ENCODE measurements around the gene ZFAND3.
A peak's percentile ranks its signal among the peaks of the same experiment; 100 is the strongest.

Gene ZFAND3

DNA sequence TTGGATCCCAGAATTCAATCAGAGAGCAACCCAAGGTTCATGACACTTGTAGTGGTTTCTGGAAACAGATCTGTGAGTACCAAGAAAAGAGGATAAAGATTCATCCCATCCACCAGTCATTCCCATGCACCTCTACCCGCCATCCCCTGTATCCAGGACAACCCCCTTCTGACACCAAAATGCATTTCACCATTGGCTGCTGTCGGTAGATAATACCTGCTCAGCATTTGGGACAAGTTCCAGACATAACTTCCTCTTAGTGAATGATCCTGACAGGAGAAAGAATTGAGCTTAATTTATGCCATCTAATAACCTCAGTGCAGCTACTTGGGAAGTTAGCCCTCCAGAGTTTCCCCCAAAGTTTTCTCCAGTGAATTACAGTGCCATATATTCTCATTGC is 329.1 kb downstream of the ZFAND3 start:
- no peak overlapping the region for H3K4me3 ChIP-seq (ENCODE audit: control insufficient read depth, low read depth, low read length)
- no peak for TF ChIP-seq CTCF (conservative IDR thresholded peaks at IDR 0.05; ENCODE audit: control insufficient read depth, insufficient read depth, low read depth, low read length)
- DNase-seq (ENCODE audit: low read depth) = no peak

GRCh38 chr6:38149531-38149930 is 330.0 kb downstream of the ZFAND3 start:
- peak; percentile 45 for DNase-seq (ENCODE audit: low read depth)
- TF ChIP-seq CTCF (conservative IDR thresholded peaks at IDR 0.05; ENCODE audit: control insufficient read depth, insufficient read depth, low read depth, low read length) = no peak

GRCh38 chr6:38150021-38150420 is 330.5 kb downstream of the ZFAND3 start:
- DNase-seq (ENCODE audit: low read depth) = no peak
- no peak overlapping the region for H3K4me3 ChIP-seq (ENCODE audit: control insufficient read depth, low read depth, low read length)
- no peak for TF ChIP-seq CTCF (conservative IDR thresholded peaks at IDR 0.05; ENCODE audit: control insufficient read depth, insufficient read depth, low read depth, low read length)

More at GRCh38 chr6:38149531-38149930, 330.0 kb downstream of the ZFAND3 start:
- H3K4me3 ChIP-seq (ENCODE audit: control insufficient read depth, low read depth, low read length) = no peak overlapping the region

GRCh38 chr6:38150681-38151296 is 331.3 kb downstream of the ZFAND3 start:
- DNase-seq (ENCODE audit: low read depth) = no peak
- TF ChIP-seq CTCF (conservative IDR thresholded peaks at IDR 0.05; ENCODE audit: control insufficient read depth, insufficient read depth, low read depth, low read length) = no peak
- no peak overlapping the region for H3K4me3 ChIP-seq (ENCODE audit: control insufficient read depth, low read depth, low read length)

DNA sequence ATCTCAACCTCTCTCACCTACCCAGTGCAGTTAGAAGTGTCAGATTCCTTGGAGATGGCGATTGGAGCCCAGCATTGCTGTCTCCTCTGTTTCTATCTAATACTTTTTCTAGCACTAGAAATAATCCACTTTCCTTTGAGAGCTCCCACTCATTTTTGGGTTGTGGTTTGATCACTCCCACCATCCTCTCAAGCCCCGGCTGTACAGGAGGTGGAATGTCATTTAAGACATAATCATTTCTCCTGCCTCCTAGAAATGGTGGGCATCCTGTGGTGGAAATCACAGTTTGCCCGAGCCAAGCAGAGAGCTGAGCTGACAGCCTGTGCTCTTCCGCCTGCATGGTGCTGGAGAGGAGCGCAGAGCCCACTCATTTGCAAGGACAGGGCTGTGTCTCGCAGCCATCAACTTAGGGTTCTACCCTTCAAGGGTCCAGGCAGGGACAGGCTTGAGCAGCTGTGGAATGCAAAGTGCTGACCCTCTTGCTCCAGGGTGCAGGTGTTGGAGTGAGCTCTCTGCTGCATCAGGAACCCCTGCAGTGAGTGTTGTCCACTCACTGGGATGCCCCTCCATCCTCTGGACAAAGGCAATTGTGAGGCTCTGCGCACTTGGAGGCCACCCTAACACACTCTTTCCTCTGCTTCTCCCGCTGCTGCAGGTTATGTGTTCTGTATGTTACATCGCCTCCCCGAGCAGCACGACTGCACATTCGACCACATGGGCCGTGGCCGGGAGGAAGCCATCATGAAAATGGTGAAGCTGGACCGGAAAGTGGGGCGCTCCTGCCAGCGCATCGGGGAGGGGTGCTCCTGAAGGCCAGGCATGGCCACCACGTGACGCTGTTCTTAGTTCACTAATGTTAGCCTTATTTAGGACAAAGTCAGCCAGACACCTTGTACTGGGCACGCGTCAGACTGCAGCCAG is 332.3 kb downstream of the ZFAND3 start:
- no peak for DNase-seq (ENCODE audit: low read depth)
- H3K4me3 ChIP-seq (ENCODE audit: control insufficient read depth, low read depth, low read length) = no peak overlapping the region
- no peak for TF ChIP-seq CTCF (conservative IDR thresholded peaks at IDR 0.05; ENCODE audit: control insufficient read depth, insufficient read depth, low read depth, low read length)

- H3K4me3 ChIP-seq (ENCODE audit: control insufficient read depth, low read depth, low read length) = no peak overlapping the region
- no peak for TF ChIP-seq CTCF (conservative IDR thresholded peaks at IDR 0.05; ENCODE audit: control insufficient read depth, insufficient read depth, low read depth, low read length)
- no peak for DNase-seq (ENCODE audit: low read depth)
Measured at GRCh38 chr6:38152620-38153019, 333.1 kb downstream of the ZFAND3 start.
